Head of caudate nucleus (tissue), 42 donors: ENCODE data around the gene MDFIC.

Source experiments
- DNase-seq, 42 donors: peaks; one replicate each; pipeline versions ENCODE4 v3.0.0 to v3.0.0-alpha.2; 2020 to 2021; ENCODE audit warnings: mixed read lengths in 7 of 42
- intact Hi-C: fragments of 100-400 bp; cut with DNase I; formaldehyde crosslinking; loops from one replicate; pipeline ENCODE4 v1.15.0; 2022

The MDFIC gene

GRCh38 chr7:114923403-114923713, 1.5 kb downstream of the MDFIC start:
- intact Hi-C loops, result no loop called here
- no peak for DNase-seq

GRCh38 chr7:114924038-114924712, 2.3 kb downstream of the MDFIC start:
- intact Hi-C loops, result no loop called here
- DNase-seq, result no peak

- intact Hi-C loops, result no loop called here
- DNase-seq, result no peak
Measured at GRCh38 chr7:114925434-114925833, 3.5 kb downstream of the MDFIC start.

- intact Hi-C loops, result no loop called here
- no peak for DNase-seq
Measured at GRCh38 chr7:114928060-114928459, 6.2 kb downstream of the MDFIC start.

GRCh38 chr7:114929570-114929969, 7.7 kb downstream of the MDFIC start:
- DNase-seq, result no peak
- intact Hi-C loops, result no loop called here

GRCh38 chr7:114930107-114930661, 8.3 kb downstream of the MDFIC start:
- DNase-seq, result no peak
- intact Hi-C loops, result no loop called here

- intact Hi-C loops, result no loop called here
- no peak for DNase-seq
Measured at GRCh38 chr7:114930829-114931655, 9.1 kb downstream of the MDFIC start.

- DNase-seq, result no peak
- intact Hi-C loops, result no loop called here
Measured at GRCh38 chr7:114931656-114932011, 9.7 kb downstream of the MDFIC start.

- DNase-seq, result no peak
- intact Hi-C loops, result no loop called here
Measured at GRCh38 chr7:114932991-114933390, 11.1 kb downstream of the MDFIC start.

- no peak for DNase-seq
- intact Hi-C loops, result no loop called here
Measured at GRCh38 chr7:114933658-114934057, 11.8 kb downstream of the MDFIC start.

GRCh38 chr7:114934086-114934485, 12.2 kb downstream of the MDFIC start:
- DNase-seq, result no peak
- intact Hi-C loops, result no loop called here

- intact Hi-C loops, result no loop called here
- no peak for DNase-seq
Measured at GRCh38 chr7:114934713-114935112, 12.8 kb downstream of the MDFIC start.

- intact Hi-C loops, result no loop called here
- DNase-seq, result no peak
Measured at GRCh38 chr7:114936471-114936870, 14.6 kb downstream of the MDFIC start.

- intact Hi-C loops, result no loop called here
- DNase-seq, result no peak
Measured at GRCh38 chr7:114937446-114937845, 15.6 kb downstream of the MDFIC start.

GRCh38 chr7:114938785-114939184, 16.9 kb downstream of the MDFIC start:
- intact Hi-C loops, result no loop called here
- DNase-seq, result no peak

- DNase-seq, result no peak
- intact Hi-C loops, result no loop called here
Measured at GRCh38 chr7:114939484-114940097, 17.7 kb downstream of the MDFIC start.

- intact Hi-C loops, result no loop called here
- DNase-seq, result no peak
Measured at GRCh38 chr7:114940220-114940619, 18.3 kb downstream of the MDFIC start.

- no peak for DNase-seq
- intact Hi-C loops, result no loop called here
Measured at GRCh38 chr7:114941692-114942091, 19.8 kb downstream of the MDFIC start.

- no peak for DNase-seq
- intact Hi-C loops, result no loop called here
Measured at GRCh38 chr7:114942446-114943175, 20.7 kb downstream of the MDFIC start.

- intact Hi-C loops, result no loop called here
- no peak for DNase-seq
Measured at GRCh38 chr7:114943530-114943929, 21.6 kb downstream of the MDFIC start.
